ENCODE measurements around the gene NRXN3. TPM values are rescaled to one million over a fixed set of nuclear protein-coding genes. Genes with fewer than 3 reads are reported as not detected.

Gene NRXN3
- total RNA-seq, 5 donors from 2014 or later (not counting 1 experiment from before 2014, with no cell fraction given): not detected

- Mint-ChIP-seq H3K9me3 (peaks cover 0 to 8% (median 0%) of the 10 kb centered on the region in 3 donors), H3K36me3 (no peaks in the 10 kb centered on the region), H3K4me1 (no peaks in the 10 kb centered on the region), H3K27ac (no peak overlapping the region), H3K4me3 (no peak overlapping the region), H3K27me3 (no peaks in the 10 kb centered on the region)
- no peak overlapping the region for H3K27ac ChIP-seq (ENCODE audit: low read length)
- no peaks in the 10 kb centered on the region for H3K27me3 ChIP-seq (replicated peaks in 1 of 2; ENCODE audit: control insufficient read depth in 2 of 2, extremely low read depth in 1 of 2, insufficient read depth in 2 of 2, low read length in 1 of 2)
- POLR2A ChIA-PET: no interaction called here
- DNase-seq: no peak
- 80% methylated on average over 1 of the region's 2 CpGs for WGBS (ENCODE audit: insufficient coverage)
- CTCF ChIA-PET: no interaction called here
- no peaks in the 10 kb centered on the region for H3K36me3 ChIP-seq (ENCODE audit: control insufficient read depth in 2 of 2, extremely low read depth in 1 of 2, insufficient read depth in 1 of 2, low read length in 1 of 2)
- H3K9me3 ChIP-seq: no peaks in the 10 kb centered on the region
- ATAC-seq (replicated peaks in 1 of 4): no peak
- H3K4me1 ChIP-seq (ENCODE audit: control insufficient read depth in 1 of 2, extremely low read depth in 1 of 2, insufficient read depth in 2 of 2, low read length in 2 of 2): no peaks in the 10 kb centered on the region
- no peak overlapping the region for H3K4me3 ChIP-seq (ENCODE audit: control insufficient read depth in 1 of 2, extremely low read depth in 1 of 2, low read length in 1 of 2)
These were observed 966.9 kb downstream of the NRXN3 start for GRCh38 chr14:79137045-79137430.

DNA sequence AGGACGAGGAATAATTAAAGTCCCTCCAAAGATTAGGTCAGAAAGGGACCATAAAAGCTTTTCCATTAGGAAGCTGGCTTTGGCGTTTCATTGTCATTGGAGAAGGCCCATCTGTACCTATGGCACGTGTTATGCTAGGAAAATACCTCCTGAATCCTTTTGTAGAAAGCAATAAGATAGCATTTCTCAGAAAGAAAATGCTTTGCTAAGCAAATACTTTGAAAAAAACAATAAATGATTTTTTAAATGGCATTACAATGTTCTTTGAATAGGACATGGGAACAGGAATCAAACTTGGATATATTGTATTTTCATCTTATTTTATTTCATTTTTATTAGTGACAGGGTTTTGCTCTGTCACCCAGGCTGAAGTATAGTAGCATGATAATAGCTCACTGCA, 967.7 kb downstream of the NRXN3 start:
- ATAC-seq (replicated peaks in 1 of 4) (no peak), DNase-seq (no peak)
- no peaks in the 10 kb centered on the region for H3K27me3 ChIP-seq (replicated peaks in 1 of 2; ENCODE audit: control insufficient read depth in 2 of 2, extremely low read depth in 1 of 2, insufficient read depth in 2 of 2, low read length in 1 of 2)
- H3K27ac Mint-ChIP-seq: no peak overlapping the region
- CTCF ChIA-PET: no interaction called here
- POLR2A ChIA-PET: no interaction called here
- H3K27ac ChIP-seq (ENCODE audit: low read length): no peak overlapping the region
- no peak overlapping the region for H3K4me3 ChIP-seq (ENCODE audit: control insufficient read depth in 1 of 2, extremely low read depth in 1 of 2, low read length in 1 of 2)
- no peaks in the 10 kb centered on the region for H3K36me3 ChIP-seq (ENCODE audit: control insufficient read depth in 2 of 2, extremely low read depth in 1 of 2, insufficient read depth in 1 of 2, low read length in 1 of 2)
- H3K9me3 Mint-ChIP-seq: peaks cover 0 to 6% (median 4%) of the 10 kb centered on the region in 3 donors
- no CpG with 5 or more reads among the region's 3 CpGs for WGBS (ENCODE audit: insufficient coverage)
- no peaks in the 10 kb centered on the region for H3K4me1 ChIP-seq (ENCODE audit: control insufficient read depth in 1 of 2, extremely low read depth in 1 of 2, insufficient read depth in 2 of 2, low read length in 2 of 2)
- H3K4me1 Mint-ChIP-seq: no peaks in the 10 kb centered on the region
- H3K27me3 Mint-ChIP-seq: no peaks in the 10 kb centered on the region
- no peaks in the 10 kb centered on the region for H3K36me3 Mint-ChIP-seq
- no peaks in the 10 kb centered on the region for H3K9me3 ChIP-seq
- no peak overlapping the region for H3K4me3 Mint-ChIP-seq

DNA sequence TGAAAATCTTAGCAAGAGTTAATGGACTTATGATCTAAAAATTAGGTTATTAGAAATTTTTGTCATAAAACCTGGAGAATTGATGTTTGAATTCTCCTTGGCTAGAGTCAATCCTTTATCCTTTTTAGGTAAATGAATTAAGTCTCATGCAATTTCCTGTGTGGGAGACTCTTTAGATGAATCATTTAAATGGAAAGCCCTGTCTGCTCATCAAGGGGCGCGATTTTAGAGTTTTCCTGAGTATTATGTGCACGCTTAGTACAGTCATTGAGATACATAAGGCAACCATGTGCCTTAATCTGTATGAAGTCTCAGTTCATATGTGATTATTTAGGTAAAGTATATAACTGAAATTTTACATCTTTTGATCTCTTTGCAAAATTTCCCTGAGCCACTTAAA, 974.7 kb downstream of the NRXN3 start:
- CTCF ChIA-PET: no interaction called here
- Histone ChIP-seq H3K27me3 (replicated peaks in 1 of 2; ENCODE audit: control insufficient read depth in 2 of 2, extremely low read depth in 1 of 2, insufficient read depth in 2 of 2, low read length in 1 of 2) (no peaks in the 10 kb centered on the region), H3K4me1 (ENCODE audit: control insufficient read depth in 1 of 2, extremely low read depth in 1 of 2, insufficient read depth in 2 of 2, low read length in 2 of 2) (no peaks in the 10 kb centered on the region), H3K27ac (ENCODE audit: low read length) (no peak overlapping the region), H3K36me3 (ENCODE audit: control insufficient read depth in 2 of 2, extremely low read depth in 1 of 2, insufficient read depth in 1 of 2, low read length in 1 of 2) (no peaks in the 10 kb centered on the region), H3K4me3 (ENCODE audit: control insufficient read depth in 1 of 2, extremely low read depth in 1 of 2, low read length in 1 of 2) (no peak overlapping the region), H3K9me3 (no peaks in the 10 kb centered on the region)
- H3K4me1 Mint-ChIP-seq: no peaks in the 10 kb centered on the region
- ATAC-seq (replicated peaks in 1 of 4) (no peak), DNase-seq (no peak)
- POLR2A ChIA-PET: no interaction called here
- no peak overlapping the region for H3K27ac Mint-ChIP-seq
- H3K36me3 Mint-ChIP-seq: no peaks in the 10 kb centered on the region
- H3K27me3 Mint-ChIP-seq: no peaks in the 10 kb centered on the region
- no peak overlapping the region for H3K4me3 Mint-ChIP-seq
- WGBS (ENCODE audit: insufficient coverage): 80% methylated on average over 2 of the region's 3 CpGs
- H3K9me3 Mint-ChIP-seq: peaks cover 12 to 19% (median 13%) of the 10 kb centered on the region in 3 donors

- H3K4me1 Mint-ChIP-seq: no peaks in the 10 kb centered on the region
- POLR2A ChIA-PET: no interaction called here
These were observed 980.1 kb downstream of the NRXN3 start for GRCh38 chr14:79150226-79150625.

DNA sequence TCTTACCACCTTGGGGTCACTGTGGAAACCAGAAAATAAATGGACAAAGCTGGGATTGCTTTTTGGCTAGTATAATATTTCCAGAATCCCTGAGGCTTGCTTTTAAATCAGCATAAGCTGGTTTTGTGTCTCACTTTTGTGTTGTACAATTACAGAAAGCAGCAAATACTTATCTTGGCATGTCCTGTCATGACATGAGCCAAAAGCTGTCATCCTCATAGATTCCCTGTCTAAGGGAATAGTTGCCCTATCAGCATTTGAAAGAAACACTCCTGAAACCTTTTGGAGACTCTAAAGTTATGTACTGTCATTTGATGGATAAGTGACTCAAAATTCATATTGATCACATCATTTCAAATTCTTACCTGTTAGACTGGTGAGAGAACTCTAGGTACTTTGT, 987.2 kb downstream of the NRXN3 start:
- H3K9me3 ChIP-seq: no peaks in the 10 kb centered on the region
- H3K9me3 Mint-ChIP-seq: peaks cover under 1 to 3% (median 1%) of the 10 kb centered on the region in 3 donors

More at GRCh38 chr14:79150226-79150625, 980.1 kb downstream of the NRXN3 start:
- H3K9me3 ChIP-seq: no peaks in the 10 kb centered on the region
- H3K36me3 ChIP-seq (ENCODE audit: control insufficient read depth in 2 of 2, extremely low read depth in 1 of 2, insufficient read depth in 1 of 2, low read length in 1 of 2): no peaks in the 10 kb centered on the region
- Mint-ChIP-seq H3K27me3 (no peaks in the 10 kb centered on the region), H3K9me3 (peaks cover 8 to 18% (median 13%) of the 10 kb centered on the region in 3 donors), H3K27ac (no peak overlapping the region), H3K36me3 (no peaks in the 10 kb centered on the region), H3K4me3 (no peak overlapping the region)
- WGBS (ENCODE audit: insufficient coverage): no CpG with 5 or more reads among the region's 1 CpG
- CTCF ChIA-PET: no interaction called here
- no peak for DNase-seq
- H3K4me3 ChIP-seq (ENCODE audit: control insufficient read depth in 1 of 2, extremely low read depth in 1 of 2, low read length in 1 of 2): no peak overlapping the region
- no peak for ATAC-seq (replicated peaks in 1 of 4)
- H3K4me1 ChIP-seq (ENCODE audit: control insufficient read depth in 1 of 2, extremely low read depth in 1 of 2, insufficient read depth in 2 of 2, low read length in 2 of 2): no peaks in the 10 kb centered on the region
- H3K27ac ChIP-seq (ENCODE audit: low read length): no peak overlapping the region
- no peaks in the 10 kb centered on the region for H3K27me3 ChIP-seq (replicated peaks in 1 of 2; ENCODE audit: control insufficient read depth in 2 of 2, extremely low read depth in 1 of 2, insufficient read depth in 2 of 2, low read length in 1 of 2)

GRCh38 chr14:79161571-79161970, 991.4 kb downstream of the NRXN3 start:
- Histone ChIP-seq H3K4me1 (ENCODE audit: control insufficient read depth in 1 of 2, extremely low read depth in 1 of 2, insufficient read depth in 2 of 2, low read length in 2 of 2) (no peaks in the 10 kb centered on the region), H3K9me3 (no peaks in the 10 kb centered on the region), H3K27ac (ENCODE audit: low read length) (no peak overlapping the region), H3K4me3 (ENCODE audit: control insufficient read depth in 1 of 2, extremely low read depth in 1 of 2, low read length in 1 of 2) (no peak overlapping the region), H3K27me3 (replicated peaks in 1 of 2; ENCODE audit: control insufficient read depth in 2 of 2, extremely low read depth in 1 of 2, insufficient read depth in 2 of 2, low read length in 1 of 2) (no peaks in the 10 kb centered on the region), H3K36me3 (ENCODE audit: control insufficient read depth in 2 of 2, extremely low read depth in 1 of 2, insufficient read depth in 1 of 2, low read length in 1 of 2) (no peaks in the 10 kb centered on the region)
- ATAC-seq (replicated peaks in 1 of 4) (no peak), DNase-seq (no peak)
- POLR2A ChIA-PET: no interaction called here
- no peak overlapping the region for H3K27ac Mint-ChIP-seq
- H3K4me3 Mint-ChIP-seq: no peak overlapping the region
- WGBS (ENCODE audit: insufficient coverage): 39% methylated on average over 4 of the region's 7 CpGs
- H3K27me3 Mint-ChIP-seq: no peaks in the 10 kb centered on the region
- CTCF ChIA-PET: no interaction called here
- no peaks in the 10 kb centered on the region for H3K36me3 Mint-ChIP-seq
- H3K4me1 Mint-ChIP-seq: no peaks in the 10 kb centered on the region
- peaks cover 5 to 14% (median 12%) of the 10 kb centered on the region in 3 donors for H3K9me3 Mint-ChIP-seq

More for the DNA sequence above, 987.2 kb downstream of the NRXN3 start:
- POLR2A ChIA-PET: no interaction called here
- Histone ChIP-seq H3K27ac (ENCODE audit: low read length) (no peak overlapping the region), H3K27me3 (replicated peaks in 1 of 2; ENCODE audit: control insufficient read depth in 2 of 2, extremely low read depth in 1 of 2, insufficient read depth in 2 of 2, low read length in 1 of 2) (no peaks in the 10 kb centered on the region), H3K4me3 (ENCODE audit: control insufficient read depth in 1 of 2, extremely low read depth in 1 of 2, low read length in 1 of 2) (no peak overlapping the region), H3K36me3 (ENCODE audit: control insufficient read depth in 2 of 2, extremely low read depth in 1 of 2, insufficient read depth in 1 of 2, low read length in 1 of 2) (no peaks in the 10 kb centered on the region), H3K4me1 (ENCODE audit: control insufficient read depth in 1 of 2, extremely low read depth in 1 of 2, insufficient read depth in 2 of 2, low read length in 2 of 2) (no peaks in the 10 kb centered on the region)
- H3K4me1 Mint-ChIP-seq: no peaks in the 10 kb centered on the region
- H3K4me3 Mint-ChIP-seq: no peak overlapping the region
- CTCF ChIA-PET: no interaction called here
- no peaks in the 10 kb centered on the region for H3K27me3 Mint-ChIP-seq
- no peak overlapping the region for H3K27ac Mint-ChIP-seq
- ATAC-seq (replicated peaks in 1 of 4) (no peak), DNase-seq (no peak)
- no peaks in the 10 kb centered on the region for H3K36me3 Mint-ChIP-seq

DNA sequence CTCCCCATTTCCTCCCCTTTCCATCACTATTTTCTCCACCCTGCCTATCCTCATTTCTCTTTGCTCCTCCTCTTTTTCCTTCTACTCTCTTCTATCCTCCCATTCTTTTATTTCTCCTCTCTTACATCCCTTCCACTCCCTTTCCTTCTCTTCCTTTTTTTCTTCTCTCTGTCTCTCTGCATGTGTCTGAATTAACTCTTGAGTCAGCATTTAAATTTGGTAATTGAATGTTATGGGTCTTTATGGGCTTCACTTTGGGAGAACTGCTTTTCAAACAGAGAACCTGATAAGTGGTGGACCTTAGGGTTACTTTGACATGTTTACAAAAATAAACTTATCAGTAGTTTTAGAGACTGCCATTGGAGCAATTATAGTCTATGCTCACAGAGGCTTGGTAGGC, 992.7 kb downstream of the NRXN3 start:
- H3K9me3 ChIP-seq: no peaks in the 10 kb centered on the region
- Mint-ChIP-seq H3K9me3 (peaks cover 5 to 12% (median 12%) of the 10 kb centered on the region in 3 donors), H3K27ac (no peak overlapping the region), H3K4me1 (no peaks in the 10 kb centered on the region), H3K4me3 (no peak overlapping the region), H3K36me3 (no peaks in the 10 kb centered on the region), H3K27me3 (no peaks in the 10 kb centered on the region)
- no peak overlapping the region for H3K27ac ChIP-seq (ENCODE audit: low read length)
- H3K4me3 ChIP-seq (ENCODE audit: control insufficient read depth in 1 of 2, extremely low read depth in 1 of 2, low read length in 1 of 2): no peak overlapping the region
- POLR2A ChIA-PET: no interaction called here
- no peaks in the 10 kb centered on the region for H3K27me3 ChIP-seq (replicated peaks in 1 of 2; ENCODE audit: control insufficient read depth in 2 of 2, extremely low read depth in 1 of 2, insufficient read depth in 2 of 2, low read length in 1 of 2)
- H3K36me3 ChIP-seq (ENCODE audit: control insufficient read depth in 2 of 2, extremely low read depth in 1 of 2, insufficient read depth in 1 of 2, low read length in 1 of 2): no peaks in the 10 kb centered on the region
- H3K4me1 ChIP-seq (ENCODE audit: control insufficient read depth in 1 of 2, extremely low read depth in 1 of 2, insufficient read depth in 2 of 2, low read length in 2 of 2): no peaks in the 10 kb centered on the region
- ATAC-seq (replicated peaks in 1 of 4) (no peak), DNase-seq (no peak)
- CTCF ChIA-PET: no interaction called here
